Measurements from ENCODE around the gene LRP5.

GRCh38 chr11:68403424-68403823 lies 91.0 kb downstream of the LRP5 start:
- no peak for TF ChIP-seq CTCF (conservative IDR thresholded peaks at IDR 0.05; ENCODE audit: low read length)
- no peak for TF ChIP-seq EZH2phosphoT487 (IDR thresholded peaks at IDR 0.05; ENCODE audit: borderline replicate concordance)

Data from Loucy (cell line).